Hematopoietic multipotent progenitor cell treated with erythropoietin and hydrocortisone succinate and interleukin-3 and kit ligand, for 15 days (in vitro differentiated cells): Measurements from ENCODE around the gene CFH.
"Not testable (repeated sequence)": the region's sequence is repeated elsewhere in the genome, so short reads cannot be mapped to it uniquely, and the experiment has no call there.

ENCODE experiments used
- DNase-seq: peaks from one replicate; pipeline ENCODE4 v3.0.0-alpha.2; 2015; ENCODE audit warnings: low spot score

CFH gene

GRCh38 chr1:196651637-196652215, at the start of gene CFH:
TSS of gene CFH (plus strand) at chr1:196652043. CDS start at chr1:196652118, 75 bp downstream.
- DNase-seq: no peak

DNA sequence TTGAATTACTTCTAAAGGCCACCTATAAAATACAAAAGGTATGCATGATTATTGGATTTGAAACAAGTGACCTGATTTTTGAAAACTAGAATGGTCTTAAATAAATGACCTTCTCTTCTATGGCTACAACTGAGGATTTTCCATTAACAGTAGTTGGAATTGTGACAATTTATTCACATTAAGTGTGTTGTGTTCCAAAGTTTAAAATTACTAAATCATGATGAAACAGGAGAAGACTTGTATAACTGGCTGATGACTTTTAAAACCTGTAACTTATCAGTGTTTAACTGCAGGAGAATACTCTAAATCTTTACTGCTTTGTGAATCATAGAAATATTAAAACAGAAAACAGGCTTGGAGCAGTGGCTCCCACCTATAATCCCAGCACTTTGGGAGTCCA, 48.2 kb upstream of the CFH start:
- no peak for DNase-seq

DNA sequence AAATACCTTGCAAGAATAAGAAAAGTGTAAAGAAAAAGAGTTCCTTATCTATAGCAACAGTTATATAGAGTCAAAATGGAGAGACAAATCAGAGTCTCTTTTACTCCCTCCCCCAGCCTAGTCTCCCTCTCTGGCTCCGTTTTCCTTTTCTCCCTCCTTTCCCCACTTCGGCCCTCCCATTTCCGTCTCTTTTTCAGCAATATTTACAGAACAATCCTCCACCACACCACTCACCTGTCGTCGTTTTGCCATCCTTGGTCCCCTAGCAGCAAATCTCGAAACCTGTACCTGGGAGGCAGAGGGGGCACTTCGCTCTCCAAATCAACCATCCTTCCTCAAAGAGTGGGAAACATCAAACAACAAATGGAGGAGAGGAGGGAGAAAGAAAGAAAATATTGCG, 43.9 kb upstream of the CFH start:
- DNase-seq: no peak

DNA sequence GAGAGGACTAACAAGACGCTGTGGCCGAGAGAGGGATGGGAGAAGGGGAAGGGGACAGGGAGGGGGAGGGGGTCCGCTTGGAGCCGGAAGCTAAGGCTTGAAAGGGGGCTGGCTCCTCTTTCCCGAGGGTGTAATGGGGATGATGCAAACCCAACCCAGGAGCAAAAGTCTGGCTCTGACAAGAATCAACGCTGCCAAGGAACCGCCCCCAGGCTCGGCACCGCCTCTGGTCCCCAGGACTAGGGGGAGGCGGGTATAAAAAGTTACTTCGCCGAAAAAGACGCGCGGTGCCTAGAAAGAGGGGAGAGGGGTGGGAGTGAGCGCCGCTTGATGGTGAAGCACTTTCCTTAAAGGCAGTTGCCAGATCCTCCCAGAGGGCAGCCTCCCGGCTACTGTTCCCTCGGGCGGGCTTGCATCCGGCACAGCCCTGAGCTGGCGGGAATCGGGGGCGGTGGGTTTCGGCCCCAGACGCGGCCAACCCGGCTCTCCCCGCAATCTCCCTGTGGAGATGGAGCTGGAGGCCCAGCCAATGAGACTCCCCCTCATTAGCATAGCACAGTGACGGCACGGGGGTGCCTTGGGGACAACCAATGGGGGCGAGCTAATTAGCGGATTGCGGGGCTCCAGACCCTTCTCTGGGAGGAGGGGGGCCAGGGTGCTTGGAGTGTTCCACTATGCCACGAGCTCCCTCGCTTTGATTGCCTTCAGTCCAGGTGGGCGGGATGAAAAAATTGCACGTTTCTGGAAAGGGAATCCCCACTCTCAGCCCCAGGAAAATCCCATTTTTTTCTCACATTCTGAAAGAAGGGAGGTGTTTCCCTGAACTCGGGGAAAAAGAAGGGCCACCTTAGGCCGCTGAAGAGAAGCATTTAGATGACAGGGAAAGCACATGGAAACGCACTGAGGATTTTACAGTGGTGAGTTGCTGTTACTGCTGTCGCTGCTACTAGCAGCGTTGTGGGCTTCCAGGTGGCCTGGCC, 43.2 kb upstream of the CFH start, which contains the start of gene KCNT2:
Gene KCNT2, minus strand, starts transcription at position 51 of the 980 bp plus-strand sequence. CDS start 131 bp downstream, outside the sequence.
- DNase-seq: no peak

- no peak for DNase-seq
Observed at GRCh38 chr1:196609370-196609737, 42.5 kb upstream of the CFH start.

- DNase-seq: no peak
Observed at GRCh38 chr1:196611873-196612272, 40.0 kb upstream of the CFH start.

- DNase-seq: no peak
Observed at GRCh38 chr1:196619721-196620120, 32.1 kb upstream of the CFH start.

- no peak for DNase-seq
Observed at GRCh38 chr1:196623079-196623478, 28.8 kb upstream of the CFH start.

DNA sequence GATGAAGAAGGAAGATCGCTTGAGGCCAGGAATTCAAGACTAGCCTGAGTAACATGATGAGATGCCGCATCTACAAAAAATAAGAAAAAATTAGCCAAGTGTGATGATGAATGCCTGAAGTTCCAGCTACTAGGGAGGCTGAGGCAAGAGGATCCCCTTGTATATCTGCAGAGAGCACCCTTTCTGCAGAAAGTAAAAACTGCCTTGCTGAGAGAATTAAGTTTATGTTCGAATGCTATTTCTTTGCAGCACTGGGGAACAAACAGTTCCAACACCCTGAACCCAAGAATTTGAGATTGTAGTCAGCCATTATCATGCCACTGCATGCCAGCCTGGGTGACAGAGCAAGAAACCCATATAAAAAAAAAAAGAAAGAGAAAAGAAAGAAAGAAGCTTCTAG, 23.0 kb upstream of the CFH start:
- DNase-seq: no peak

DNA sequence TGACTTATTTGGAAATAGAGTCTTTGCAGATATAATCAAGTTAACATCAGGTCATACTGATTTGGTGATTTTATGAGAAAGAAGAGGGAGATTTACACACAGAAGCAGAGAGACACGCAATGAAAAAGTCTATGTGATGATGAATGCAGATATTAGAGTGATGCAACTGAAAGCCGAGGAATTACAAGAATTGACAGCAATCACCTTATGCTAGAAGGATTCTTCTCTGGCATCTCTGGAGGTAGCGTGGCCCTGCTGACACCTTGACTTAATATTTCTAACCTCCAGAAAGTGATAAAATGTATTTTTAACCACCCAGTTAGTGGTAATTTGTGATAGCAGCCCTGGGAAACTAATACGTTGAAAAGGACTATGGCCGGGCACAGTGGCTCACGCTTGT, 14.2 kb upstream of the CFH start:
- DNase-seq: no peak

- no peak for DNase-seq
Observed at GRCh38 chr1:196638466-196638865, 13.4 kb upstream of the CFH start.

- not testable (repeated sequence) for DNase-seq
Observed at GRCh38 chr1:196639291-196639690, 12.6 kb upstream of the CFH start.

GRCh38 chr1:196640976-196641375, 10.9 kb upstream of the CFH start:
- no peak for DNase-seq

- no peak for DNase-seq
Observed at GRCh38 chr1:196649990-196650389, 1.9 kb upstream of the CFH start.

- DNase-seq: no peak
Observed at GRCh38 chr1:196650403-196650802, 1.4 kb upstream of the CFH start.

DNA sequence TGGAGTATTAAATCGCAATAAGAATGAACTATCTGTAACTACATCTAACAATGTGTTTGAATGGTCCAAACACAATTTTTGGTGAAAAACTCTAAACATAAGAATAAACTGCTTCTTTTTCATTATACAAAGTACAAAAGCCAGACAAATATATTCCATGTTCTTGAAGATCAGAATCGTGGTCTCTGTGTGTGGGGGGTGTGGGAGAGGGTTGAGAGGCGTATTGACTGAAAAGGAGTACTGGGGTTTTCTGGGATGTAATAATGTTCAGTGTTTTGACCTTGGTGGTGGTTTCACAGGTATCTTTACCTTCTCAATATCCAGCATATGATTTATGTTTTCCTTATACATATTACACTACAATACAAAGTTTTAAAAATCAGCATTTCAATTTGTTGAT, 764 bp upstream of the CFH start:
- no peak for DNase-seq

GRCh38 chr1:196654271-196654670, 2.4 kb downstream of the CFH start:
- DNase-seq: no peak

DNA sequence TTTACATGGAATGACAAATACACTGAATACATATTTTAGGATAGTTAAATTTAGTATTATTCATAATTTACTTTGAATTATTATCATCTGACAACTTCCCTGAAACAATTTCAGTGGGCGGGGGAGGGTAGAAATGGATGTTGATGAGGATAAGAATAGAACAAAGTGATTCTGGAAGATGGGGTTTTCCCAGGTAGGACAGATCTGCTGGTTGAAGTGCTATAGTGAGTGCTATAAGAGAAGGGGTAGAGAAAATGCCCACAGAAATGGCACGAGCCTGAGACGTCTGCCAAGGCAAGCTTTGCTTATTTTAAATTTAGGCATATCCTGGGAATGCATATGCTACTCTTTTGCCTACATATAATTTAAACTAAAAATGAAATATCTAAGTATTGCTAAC, 3.2 kb downstream of the CFH start:
- no peak for DNase-seq

DNA sequence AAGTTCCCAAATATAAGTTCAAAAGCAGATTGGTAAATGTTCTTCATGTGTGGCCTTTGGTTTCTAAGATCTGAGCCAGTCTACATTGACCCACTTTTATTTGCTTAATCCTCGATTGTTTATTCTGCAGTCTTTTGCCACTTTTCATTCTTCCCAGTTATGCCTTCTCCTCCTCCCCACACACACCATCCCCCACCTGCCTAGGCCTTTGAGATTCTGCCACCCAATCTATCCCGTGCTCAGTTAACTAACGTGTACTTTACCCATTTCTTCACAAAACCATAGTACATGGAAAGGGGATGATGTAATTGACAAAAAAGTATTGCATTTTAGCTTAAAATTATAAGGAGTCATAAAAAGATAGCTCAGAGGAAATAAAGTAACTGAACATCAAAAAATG, 3.7 kb downstream of the CFH start:
- no peak for DNase-seq

- DNase-seq: no peak
Observed at GRCh38 chr1:196659471-196659870, 7.6 kb downstream of the CFH start.

DNA sequence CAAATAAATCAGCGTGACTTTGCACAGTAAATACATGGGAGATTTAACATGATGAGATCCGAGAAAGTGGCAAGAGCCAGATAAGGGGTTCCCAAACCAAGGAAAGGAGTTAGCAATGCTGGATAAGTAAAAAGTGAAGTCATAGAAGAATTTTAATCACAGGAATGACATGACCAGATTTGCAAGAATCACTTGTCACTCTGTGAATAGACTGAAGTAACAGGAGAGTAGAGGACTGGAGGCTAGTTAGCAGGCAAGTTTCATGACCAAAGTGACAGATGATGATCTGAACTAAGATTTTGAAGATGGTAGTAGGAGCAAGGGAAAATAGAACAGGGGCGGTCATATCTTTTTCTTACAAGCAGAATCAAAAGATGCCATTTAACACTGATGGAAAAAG, 8.4 kb downstream of the CFH start:
- no peak for DNase-seq

- peak; percentile 6 for DNase-seq
Observed at GRCh38 chr1:196660852-196661251, 9.0 kb downstream of the CFH start.

DNA sequence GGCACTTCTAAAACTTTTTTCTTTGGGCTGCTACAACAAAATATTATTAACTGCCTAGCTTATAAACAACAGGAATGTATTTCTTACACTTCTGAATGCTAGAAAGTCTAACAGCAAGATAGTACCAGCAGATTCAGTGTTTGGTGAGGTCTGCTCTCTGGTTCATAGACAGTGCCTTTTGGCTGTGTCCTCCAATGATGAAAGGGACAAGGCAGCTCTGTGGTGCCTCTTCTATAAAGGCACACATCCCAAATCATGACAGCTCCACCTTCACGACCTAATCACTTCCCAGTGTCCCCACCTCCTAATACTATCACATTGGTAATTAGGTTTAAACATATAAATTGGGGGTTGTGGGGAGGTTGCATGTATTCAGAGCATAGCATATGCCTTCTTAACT, 9.5 kb downstream of the CFH start:
- no peak for DNase-seq

GRCh38 chr1:196667131-196667530, 15.3 kb downstream of the CFH start:
- no peak for DNase-seq
